PC-9 (cell line): ENCODE data around the gene BRS3. TPM values are rescaled to one million over a fixed set of nuclear protein-coding genes. Genes with fewer than 3 reads are reported as not detected.

Experiments used
- BruUV-seq: library from RNA; stranded (reverse); fragments of 400-500 nt; replicated peaks from 2 replicates; lab custom pipeline; 2021; lab: Mats Ljungman, UMichigan
- CTCF ChIA-PET: fragments of 300-600 bp; sonication (Branson Sonifier 250); formaldehyde crosslinking; loops from one replicate; lab custom pipeline; 2022; ENCODE audit warnings: antibody characterized with exemption; lab: Charles Lee
- POLR2A ChIA-PET: fragments of 300-600 bp; sonication (Branson Sonifier 250); formaldehyde crosslinking; loops from one replicate; lab custom pipeline; 2022; ENCODE audit warnings: antibody characterized with exemption; ENCODE audit not compliant: unreplicated experiment; lab: Charles Lee
- DNase-seq, 2 experiments: peaks; one replicate each; pipeline versions ENCODE4 v3.0.0 to v3.0.0-alpha.2; 2015 to 2022; ENCODE audit warnings: mixed read lengths in 1 of 2
- H2AFZ ChIP-seq: fragments of 200-600 bp; sonication (generic); 2 replicates; pipeline ENCODE4 v1.8.1; 2017; ENCODE audit warnings: antibody characterized with exemption
- H3F3A ChIP-seq: fragments of 200-600 bp; sonication (generic); 2 replicates; pipeline ENCODE4 v1.8.1; 2017; ENCODE audit warnings: antibody characterized with exemption, mild to moderate bottlenecking, low read depth; ENCODE audit not compliant: insufficient read depth
- H3K27ac ChIP-seq: fragments of 200-600 bp; sonication (generic); 2 replicates; pipeline ENCODE4 v1.6.1; 2016; ENCODE audit warnings: mixed run types
- H3K27me3 ChIP-seq: fragments of 200-600 bp; sonication (generic); 2 replicates; pipeline ENCODE4 v1.6.1; 2016; ENCODE audit warnings: low read depth, mixed run types; ENCODE audit not compliant: insufficient read depth
- H3K36me3 ChIP-seq: fragments of 200-600 bp; sonication (generic); 2 replicates; pipeline ENCODE4 v1.6.1; 2016; ENCODE audit warnings: low read depth, mixed run types
- H3K4me1 ChIP-seq: fragments of 200-600 bp; sonication (generic); replicated peaks from 2 replicates; pipeline ENCODE4 v1.6.1; 2016; ENCODE audit warnings: mixed run types; ENCODE audit not compliant: insufficient read depth
- H3K4me2 ChIP-seq: fragments of 200-600 bp; sonication (generic); 2 replicates; pipeline ENCODE4 v1.6.1; 2017; ENCODE audit warnings: mixed run types
- H3K4me3 ChIP-seq: fragments of 200-600 bp; sonication (generic); 2 replicates; pipeline ENCODE4 v1.6.1; 2016; ENCODE audit warnings: mixed run types
- H3K79me2 ChIP-seq: fragments of 200-600 bp; sonication (generic); 2 replicates; pipeline ENCODE4 v1.6.1; 2017; ENCODE audit warnings: low read depth, mixed run types
- H3K9me2 ChIP-seq: fragments of 200-600 bp; sonication (generic); 2 replicates; pipeline ENCODE4 v1.8.1; 2017; ENCODE audit warnings: mild to moderate bottlenecking; ENCODE audit not compliant: insufficient read depth
- H3K9me3 ChIP-seq: fragments of 200-600 bp; sonication (generic); 2 replicates; pipeline ENCODE4 v1.8.1; 2016; ENCODE audit warnings: low read depth; ENCODE audit not compliant: insufficient read depth
- H4K20me1 ChIP-seq: fragments of 200-600 bp; sonication (generic); 2 replicates; pipeline ENCODE4 v1.8.1; 2017; ENCODE audit not compliant: insufficient read depth
- EZH2 ChIP-seq: fragments of 200-600 bp; sonication (generic); IDR thresholded peaks from 2 replicates; pipeline ENCODE4 v1.8.0; 2017; ENCODE audit warnings: antibody characterized with exemption, low read depth
- intact Hi-C: fragments of 100-400 bp; cut with micrococcal nuclease; formaldehyde crosslinking; loops from one replicate; pipeline ENCODE4 v1.10.0; 2022; ENCODE audit not compliant: unreplicated experiment
- total RNA-seq: library from RNA; stranded (reverse); gene quantifications from 2 replicates; pipeline ENCODE4 v1.2.3, GENCODE V29; 2021
- TF ChIP-seq, protein P1 (sequence below): fragments of 200-600 bp; sonication (generic); conservative IDR thresholded peaks from 2 replicates; pipeline ENCODE4 v1.6.1; 2017; ENCODE audit warnings: mixed run types, antibody characterized with exemption, mild to moderate bottlenecking, moderate library complexity

The BRS3 gene
- total RNA-seq, 1 experiment from 2014 or later = not detected

DNA sequence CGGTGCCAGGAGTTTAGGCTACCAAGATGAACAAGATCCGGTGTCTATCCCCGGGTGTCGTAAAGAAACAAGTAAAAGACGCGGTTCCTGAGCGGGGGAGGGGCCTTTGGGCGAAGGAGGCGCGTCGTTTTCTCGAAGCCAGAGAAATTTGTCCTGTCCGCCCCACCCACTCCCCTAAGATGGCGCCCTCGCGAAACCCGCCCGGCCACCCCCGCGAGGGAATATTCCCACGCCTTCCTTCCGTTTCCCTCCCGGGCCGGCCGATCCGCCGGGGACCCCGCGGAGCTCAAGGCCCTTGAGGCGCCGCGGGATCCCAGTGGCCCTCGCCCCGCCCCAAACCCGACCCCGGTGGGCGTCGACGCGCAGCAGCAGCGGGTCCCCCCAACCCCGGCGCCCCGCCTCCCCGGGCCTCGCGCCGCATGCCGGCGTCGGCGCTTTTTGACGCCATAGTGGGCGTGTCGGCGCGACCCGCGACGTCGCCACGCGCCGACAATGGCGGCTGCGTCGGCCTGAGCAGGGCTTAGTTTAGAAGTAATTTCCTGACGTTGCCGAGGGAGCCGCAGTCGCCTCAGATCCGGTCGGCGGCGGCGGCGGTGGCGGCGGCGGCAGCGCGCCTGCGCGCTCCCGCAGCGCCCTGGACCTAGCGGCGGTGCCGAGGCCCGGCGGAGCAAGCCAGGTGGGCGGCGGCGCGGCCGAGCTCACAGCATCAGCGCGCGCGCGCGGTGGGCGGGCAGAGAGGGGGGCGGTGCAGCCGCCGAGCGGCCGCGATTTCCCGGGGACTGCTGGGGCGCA, 9.2 kb downstream of the BRS3 start:
- Histone ChIP-seq H3K4me2 (peak overlapping the region; percentile 97), H3K36me3 (peaks cover 24% of the 10 kb centered on the region), H2AFZ (peak overlapping the region; percentile 94), H3K9me3 (no peaks in the 10 kb centered on the region), H3K4me3 (peak overlapping the region; percentile 93), H3K9me2 (no peaks in the 10 kb centered on the region), H3K27ac (peak overlapping the region; percentile 94), H3F3A (peaks cover 17% of the 10 kb centered on the region), H3K4me1 (peaks cover 23% of the 10 kb centered on the region), H4K20me1 (peaks cover 6% of the 10 kb centered on the region; the same call in 1 of the 2 replicates), H3K27me3 (no peaks in the 10 kb centered on the region), H3K79me2 (peaks cover 29% of the 10 kb centered on the region)
- peak; percentile 84 to 87 for DNase-seq
- TF ChIP-seq, protein P1, sequence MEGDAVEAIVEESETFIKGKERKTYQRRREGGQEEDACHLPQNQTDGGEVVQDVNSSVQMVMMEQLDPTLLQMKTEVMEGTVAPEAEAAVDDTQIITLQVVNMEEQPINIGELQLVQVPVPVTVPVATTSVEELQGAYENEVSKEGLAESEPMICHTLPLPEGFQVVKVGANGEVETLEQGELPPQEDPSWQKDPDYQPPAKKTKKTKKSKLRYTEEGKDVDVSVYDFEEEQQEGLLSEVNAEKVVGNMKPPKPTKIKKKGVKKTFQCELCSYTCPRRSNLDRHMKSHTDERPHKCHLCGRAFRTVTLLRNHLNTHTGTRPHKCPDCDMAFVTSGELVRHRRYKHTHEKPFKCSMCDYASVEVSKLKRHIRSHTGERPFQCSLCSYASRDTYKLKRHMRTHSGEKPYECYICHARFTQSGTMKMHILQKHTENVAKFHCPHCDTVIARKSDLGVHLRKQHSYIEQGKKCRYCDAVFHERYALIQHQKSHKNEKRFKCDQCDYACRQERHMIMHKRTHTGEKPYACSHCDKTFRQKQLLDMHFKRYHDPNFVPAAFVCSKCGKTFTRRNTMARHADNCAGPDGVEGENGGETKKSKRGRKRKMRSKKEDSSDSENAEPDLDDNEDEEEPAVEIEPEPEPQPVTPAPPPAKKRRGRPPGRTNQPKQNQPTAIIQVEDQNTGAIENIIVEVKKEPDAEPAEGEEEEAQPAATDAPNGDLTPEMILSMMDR = no peak
- no peak for TF ChIP-seq EZH2
- no TSS peak for BruUV-seq
- intact Hi-C loops = loop anchor here (1.0 to 5.0 kb wide), 7 partner anchors 35 to 246 kb away; partner anchors contain the start of genes MAP7D3 and VGLL1
- ChIA-PET POLR2A (interaction anchor here (0.5 to 1.0 kb wide), 9 partner anchors 18 to 282 kb away, joined by 3 to 10 read pairs (median 4); partner anchors contain the start of gene VGLL1), CTCF (interaction anchor here (0.6 to 1.2 kb wide), 3 partner anchors 73 to 1709 kb away, joined by 3 read pairs; no protein-coding TSS in a partner anchor)

DNA sequence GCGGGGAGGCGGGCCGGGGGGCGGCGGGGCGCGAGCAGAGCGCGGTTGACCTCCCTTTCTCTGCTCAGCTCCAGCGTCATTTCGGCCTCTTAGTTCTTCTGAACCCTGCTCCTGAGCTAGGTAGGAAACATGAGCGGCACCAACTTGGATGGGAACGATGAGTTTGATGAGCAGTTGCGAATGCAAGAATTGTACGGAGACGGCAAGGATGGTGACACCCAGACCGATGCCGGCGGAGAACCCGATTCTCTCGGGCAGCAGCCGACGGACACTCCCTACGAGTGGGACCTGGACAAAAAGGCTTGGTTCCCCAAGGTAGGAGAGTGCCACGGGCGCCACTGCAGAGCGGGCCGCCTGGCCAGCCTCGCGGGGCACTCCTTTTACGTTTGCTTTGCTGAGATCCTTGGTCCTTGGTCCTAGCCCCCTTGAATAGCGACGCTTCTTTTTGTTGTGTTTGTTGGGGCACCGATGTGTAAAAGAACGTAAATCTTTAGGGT, 9.9 kb downstream of the BRS3 start, which contains the start of gene HTATSF1:
HTATSF1 (plus strand) TSS at position 37 of the 497 bp plus-strand sequence; CDS start at position 130, 93 bp downstream.
- ChIA-PET CTCF (interaction anchor here (0.6 to 1.2 kb wide), 3 partner anchors 73 to 345 kb away, joined by 3 to 4 read pairs (median 3); no protein-coding TSS in a partner anchor), POLR2A (interaction anchor here (0.6 to 1.0 kb wide), 6 partner anchors 17 to 283 kb away, joined by 3 to 10 read pairs (median 4); no protein-coding TSS in a partner anchor)
- no peak for TF ChIP-seq EZH2
- TF ChIP-seq, protein P1 = no peak
- peaks cover 28% of the 10 kb centered on the region for H3K36me3 ChIP-seq
- H3K27ac ChIP-seq = peak within 1 kb of the TSS; percentile 94
- peak within 1 kb of the TSS; percentile 94 for H2AFZ ChIP-seq
- H3K4me3 ChIP-seq = peak within 1 kb of the TSS; percentile 93
- H3K9me2 ChIP-seq = no peaks in the 10 kb centered on the region
- H3K4me1 ChIP-seq = peaks cover 23% of the 10 kb centered on the region
- peaks cover 17% of the 10 kb centered on the region for H3F3A ChIP-seq
- intact Hi-C loops = loop anchor here (1.0 to 5.0 kb wide), 7 partner anchors 35 to 247 kb away; partner anchors contain the start of genes MAP7D3 and VGLL1
- TSS peak; percentile 53 for BruUV-seq
- peaks cover 6% of the 10 kb centered on the region; the same call in 1 of the 2 replicates for H4K20me1 ChIP-seq
- H3K27me3 ChIP-seq = no peaks in the 10 kb centered on the region
- H3K79me2 ChIP-seq = peaks cover 29% of the 10 kb centered on the region
- H3K9me3 ChIP-seq = no peaks in the 10 kb centered on the region
- peak within 1 kb of the TSS; percentile 97 for H3K4me2 ChIP-seq
- peak in 1 of 2 experiments; percentile 54 for DNase-seq

DNA sequence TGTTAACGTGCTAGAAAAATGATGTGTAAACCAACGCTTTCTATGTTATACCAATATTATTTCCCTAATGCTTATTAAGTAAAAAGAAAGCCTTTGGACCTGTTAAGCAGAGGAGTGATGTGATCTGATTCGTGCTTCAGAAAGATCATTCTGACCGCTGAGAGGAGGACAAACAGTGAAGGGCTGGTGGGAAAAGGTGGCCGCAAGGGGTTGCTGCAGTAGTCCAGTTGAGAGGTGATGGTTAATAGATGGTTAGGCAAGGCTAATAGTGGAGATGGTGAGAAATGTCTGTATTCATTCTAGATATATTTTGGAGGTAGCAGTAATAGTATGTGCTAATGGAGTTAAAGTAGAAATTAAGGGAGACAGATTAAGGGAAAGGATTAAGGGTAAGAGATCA, 31.3 kb downstream of the BRS3 start:
- H2AFZ ChIP-seq = no peak overlapping the region
- no peak overlapping the region for H3K4me2 ChIP-seq
- ChIA-PET POLR2A (no interaction called here), CTCF (no interaction called here)
- TF ChIP-seq EZH2 = no peak
- TF ChIP-seq, protein P1 = no peak
- no peak overlapping the region for H3K27ac ChIP-seq
- intact Hi-C loops = no loop called here
- H3K4me1 ChIP-seq = no peaks in the 10 kb centered on the region
- H3K9me3 ChIP-seq = no peaks in the 10 kb centered on the region
- no peaks in the 10 kb centered on the region for H3K27me3 ChIP-seq
- no peaks in the 10 kb centered on the region for H3K9me2 ChIP-seq
- no peaks in the 10 kb centered on the region for H3K79me2 ChIP-seq
- no peak overlapping the region for H3K4me3 ChIP-seq
- no peaks in the 10 kb centered on the region for H3F3A ChIP-seq
- no peaks in the 10 kb centered on the region for H4K20me1 ChIP-seq
- no peak for DNase-seq
- no TSS peak for BruUV-seq
- H3K36me3 ChIP-seq = no peaks in the 10 kb centered on the region
